Stimulated activated CD8-positive, alpha-beta memory T cell treated with anti-CD3 and anti-CD28 coated beads, Interleukin-12 subunit alpha, Interleukin-12 subunit beta, amount 100 ng/mL, for 4 hours (primary cell): ENCODE data around the gene VSTM1.
"Not testable (repeated sequence)": the region's sequence is repeated elsewhere in the genome, so short reads cannot be mapped to it uniquely, and the experiment has no call there.

ENCODE experiments used
- DNase-seq: peaks from one replicate; pipeline ENCODE4 v3.0.0-alpha.2; 2020; ENCODE audit warnings: low read depth

The VSTM1 gene, protein sequence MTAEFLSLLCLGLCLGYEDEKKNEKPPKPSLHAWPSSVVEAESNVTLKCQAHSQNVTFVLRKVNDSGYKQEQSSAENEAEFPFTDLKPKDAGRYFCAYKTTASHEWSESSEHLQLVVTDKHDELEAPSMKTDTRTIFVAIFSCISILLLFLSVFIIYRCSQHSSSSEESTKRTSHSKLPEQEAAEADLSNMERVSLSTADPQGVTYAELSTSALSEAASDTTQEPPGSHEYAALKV

DNA sequence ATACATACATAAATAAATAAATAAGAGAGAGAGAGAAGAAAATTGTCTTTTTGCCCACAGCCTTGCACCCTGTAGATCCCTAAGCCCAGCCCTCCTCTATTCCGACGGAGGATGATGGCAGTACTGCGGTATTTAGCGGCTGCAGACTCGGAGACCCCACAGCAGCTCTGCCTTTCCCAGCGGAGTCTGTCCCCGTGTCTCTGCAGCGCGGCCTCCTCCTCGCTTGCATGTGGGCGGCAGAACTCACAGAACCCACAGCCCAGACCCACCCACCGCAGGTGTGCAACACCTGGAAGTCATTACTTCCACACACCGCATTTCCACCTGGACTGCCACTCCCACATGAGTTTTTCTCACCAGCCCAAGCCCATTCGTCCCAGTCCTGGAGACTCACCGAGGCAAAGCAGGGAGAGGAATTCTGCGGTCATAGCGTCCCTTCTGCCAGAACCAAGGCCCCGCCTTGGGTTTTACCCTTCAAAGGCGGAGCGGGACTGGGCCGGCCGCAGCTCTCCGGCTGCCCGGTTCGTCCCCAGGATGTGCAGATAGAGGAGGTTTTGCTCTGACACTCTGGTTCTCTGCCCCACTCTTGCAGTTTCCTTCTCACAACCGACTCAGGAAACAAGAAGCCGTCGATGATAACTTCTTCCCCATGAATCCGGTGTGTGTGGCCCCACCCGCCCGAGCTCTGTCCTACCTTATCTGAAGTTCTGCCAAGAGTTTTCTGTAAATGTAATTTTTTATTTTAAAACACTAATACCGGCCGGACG lies at the start of gene VSTM1:
TSS of gene VSTM1 (minus strand) at position 548 of the 767 bp plus-strand sequence. CDS start at position 428, 120 bp downstream.
- no peak for DNase-seq

DNA sequence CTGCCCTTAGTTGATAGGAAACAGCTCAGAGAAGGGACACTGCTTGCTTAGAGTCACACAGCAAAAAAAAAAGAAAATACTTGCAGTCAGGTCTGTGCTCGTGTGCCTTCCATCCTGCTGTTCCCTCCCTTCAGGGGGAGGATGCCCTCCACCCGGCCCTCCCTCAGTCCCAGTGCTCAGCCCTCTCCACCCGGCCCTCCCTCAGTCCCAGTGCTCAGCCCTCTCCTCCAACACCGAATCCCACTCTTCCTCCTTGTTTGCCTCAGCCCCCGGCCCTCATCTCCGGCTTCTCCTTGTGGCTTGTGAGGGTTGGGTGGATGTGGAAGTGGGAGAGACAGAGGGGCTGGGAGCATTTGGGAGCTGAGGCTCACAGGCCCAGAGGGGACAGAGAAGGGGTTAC lies 46.0 kb upstream of the VSTM1 start:
- no peak for DNase-seq

DNA sequence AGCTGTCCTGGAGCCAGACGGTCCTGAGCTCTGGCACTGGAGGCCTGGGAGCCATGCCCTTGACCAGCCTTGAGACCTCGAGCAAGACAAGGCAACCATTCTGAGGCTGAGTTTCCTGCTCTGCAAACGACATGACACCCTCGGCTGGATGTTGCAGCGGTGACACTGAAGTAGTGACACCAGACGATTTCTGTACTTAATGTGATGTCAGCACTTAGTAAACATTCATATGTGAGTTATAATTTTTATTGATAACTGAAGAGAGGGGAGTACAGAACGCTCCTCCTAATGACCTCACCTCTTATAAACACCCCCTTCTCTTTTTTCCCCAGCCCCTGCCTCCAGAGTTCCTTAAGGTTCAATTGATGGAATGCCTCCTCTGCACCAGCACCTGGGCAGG lies 44.8 kb upstream of the VSTM1 start:
- DNase-seq, result no peak

DNA sequence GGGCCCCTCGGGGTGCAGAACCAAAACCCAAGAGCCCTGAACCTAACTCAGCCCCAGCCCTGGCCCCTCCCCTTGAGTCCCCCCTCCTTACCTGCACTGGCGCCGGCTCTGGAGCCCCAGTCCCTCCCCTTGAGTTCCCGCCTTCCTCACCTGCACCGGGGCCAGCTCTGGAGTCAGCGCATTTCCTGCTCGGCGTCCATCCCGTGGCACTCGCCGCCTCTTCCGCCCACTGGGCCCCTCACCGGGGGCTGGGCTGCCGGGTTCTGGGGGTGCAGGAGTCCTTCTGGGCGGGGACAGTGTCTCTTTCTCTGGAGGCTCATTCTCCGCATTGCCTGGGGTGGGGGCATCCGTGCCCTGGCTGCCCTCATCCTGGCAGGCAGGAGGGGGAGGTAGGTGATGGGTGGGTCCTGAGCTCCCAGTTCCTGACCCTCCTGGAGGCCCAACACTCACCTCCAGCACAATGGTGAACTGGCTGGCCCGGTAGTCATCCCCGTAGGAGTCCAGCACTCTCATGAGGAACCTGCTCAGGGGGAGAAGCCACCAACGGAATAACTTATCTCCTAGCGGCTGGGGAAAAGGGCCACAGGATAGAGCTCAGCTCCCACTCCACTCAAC lies 44.3 kb upstream of the VSTM1 start:
- no peak for DNase-seq

GRCh38 chr19:54106716-54107115 lies 43.0 kb upstream of the VSTM1 start:
- DNase-seq, result no peak

GRCh38 chr19:54105796-54106195 lies 42.1 kb upstream of the VSTM1 start:
- no peak for DNase-seq

DNA sequence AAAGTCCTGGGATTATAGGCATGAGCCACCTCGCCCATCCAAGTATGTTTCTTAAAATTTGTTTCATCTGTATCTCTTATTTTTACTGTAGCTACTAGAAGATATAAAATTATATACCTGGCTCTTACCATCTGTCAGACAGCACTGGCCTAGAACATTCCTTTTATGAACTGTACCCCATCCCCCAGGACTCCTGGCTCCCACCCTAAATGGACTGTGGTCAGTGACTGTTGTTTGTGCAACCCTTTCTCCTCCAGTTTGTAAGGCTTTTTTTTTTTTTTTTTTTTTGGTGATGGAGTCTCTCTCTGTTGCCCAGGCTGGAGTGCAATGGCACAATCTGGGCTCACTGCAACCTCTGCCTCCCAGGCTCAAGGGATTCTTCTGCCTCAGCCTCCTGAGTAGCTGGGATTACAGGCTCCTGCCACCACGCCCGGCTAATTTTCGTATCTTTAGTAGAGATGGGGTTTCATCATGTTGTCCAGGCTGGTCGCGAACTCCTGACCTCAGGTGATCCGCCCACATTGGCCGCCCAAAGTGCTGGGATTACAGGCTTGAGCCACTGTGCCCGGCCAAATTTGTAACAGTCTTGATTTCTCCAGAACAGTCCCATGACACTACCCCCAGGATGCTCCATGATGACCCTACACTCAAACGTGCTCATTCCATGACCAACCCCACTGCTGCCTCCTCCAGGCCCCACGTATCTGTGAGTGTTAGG lies 41.5 kb upstream of the VSTM1 start:
- DNase-seq, result no peak

DNA sequence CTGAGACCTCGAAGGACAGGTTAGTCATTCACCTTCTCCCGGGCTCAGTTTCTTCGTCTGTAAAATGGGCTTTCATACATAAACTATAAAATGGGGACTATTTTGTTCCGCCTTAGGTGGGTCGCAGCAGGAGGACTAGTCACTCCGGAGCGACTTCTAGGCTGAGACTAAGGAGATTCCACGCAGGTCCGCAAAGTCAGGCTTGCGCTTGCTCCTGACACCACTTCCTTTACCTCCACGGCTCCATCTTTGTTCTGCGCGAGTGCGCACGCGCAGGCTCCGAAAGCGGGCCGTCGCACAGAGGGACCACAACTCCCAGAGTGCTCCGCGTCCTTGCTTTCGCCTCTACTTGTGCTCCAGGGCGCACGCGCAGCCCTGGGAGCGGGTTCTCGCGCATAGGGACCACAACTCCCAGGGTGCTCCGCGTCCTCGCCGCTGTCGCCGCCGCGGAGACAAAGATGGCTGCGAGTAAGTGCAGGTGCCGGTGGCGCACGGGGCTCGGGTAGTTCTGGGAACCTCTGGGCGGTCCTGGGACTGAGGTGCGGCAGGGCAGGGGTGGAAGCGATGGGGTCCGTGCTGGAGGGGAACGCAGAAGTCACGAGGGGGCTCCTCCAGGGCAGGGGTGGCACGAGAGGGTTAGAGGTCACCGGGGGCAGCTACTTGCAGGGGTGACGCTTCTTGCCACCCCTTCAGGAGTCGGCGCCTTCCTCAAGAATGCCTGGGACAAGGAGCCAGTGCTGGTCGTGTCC lies 38.9 kb upstream of the VSTM1 start, which contains the start of gene NDUFA3:
TSS of gene NDUFA3 (plus strand) at position 435 of the 749 bp plus-strand sequence. CDS start at position 459, 24 bp downstream.
- DNase-seq, result peak; percentile 97

DNA sequence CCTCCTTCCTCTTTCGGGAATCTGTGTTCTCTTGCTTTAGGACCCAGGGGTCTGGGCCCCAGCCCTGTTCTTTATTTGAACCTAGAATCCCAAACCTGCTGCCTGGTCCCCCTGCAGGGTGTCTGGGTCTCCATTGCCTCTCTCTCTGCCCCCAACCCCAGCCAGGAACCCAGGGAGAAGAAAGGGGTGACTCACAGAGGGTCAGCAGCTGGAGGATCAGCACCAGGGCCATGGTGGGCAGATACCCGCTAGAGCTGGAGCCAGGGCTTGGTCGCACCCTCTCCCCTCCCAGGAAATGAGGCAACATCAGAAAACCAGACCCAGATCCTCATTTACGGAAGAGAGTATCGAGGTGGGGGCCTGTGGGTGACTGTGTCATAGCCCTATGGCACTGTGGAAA lies 36.9 kb upstream of the VSTM1 start, which contains the start of gene OSCAR:
TSS of gene OSCAR (minus strand) at position 243 of the 400 bp plus-strand sequence. CDS start at position 232, 11 bp downstream.
- DNase-seq, result no peak

- not testable (repeated sequence) for DNase-seq
Measured at GRCh38 chr19:54099903-54100255, 36.2 kb upstream of the VSTM1 start.

GRCh38 chr19:54099190-54099902 lies 35.6 kb upstream of the VSTM1 start:
- DNase-seq, result no peak

GRCh38 chr19:54096617-54097106 lies 33.0 kb upstream of the VSTM1 start:
- peak; percentile 9 for DNase-seq

- DNase-seq, result peak; percentile 40
Measured at GRCh38 chr19:54095859-54096616, 32.3 kb upstream of the VSTM1 start.

- DNase-seq, result no peak
Measured at GRCh38 chr19:54095136-54095858, 31.6 kb upstream of the VSTM1 start.

DNA sequence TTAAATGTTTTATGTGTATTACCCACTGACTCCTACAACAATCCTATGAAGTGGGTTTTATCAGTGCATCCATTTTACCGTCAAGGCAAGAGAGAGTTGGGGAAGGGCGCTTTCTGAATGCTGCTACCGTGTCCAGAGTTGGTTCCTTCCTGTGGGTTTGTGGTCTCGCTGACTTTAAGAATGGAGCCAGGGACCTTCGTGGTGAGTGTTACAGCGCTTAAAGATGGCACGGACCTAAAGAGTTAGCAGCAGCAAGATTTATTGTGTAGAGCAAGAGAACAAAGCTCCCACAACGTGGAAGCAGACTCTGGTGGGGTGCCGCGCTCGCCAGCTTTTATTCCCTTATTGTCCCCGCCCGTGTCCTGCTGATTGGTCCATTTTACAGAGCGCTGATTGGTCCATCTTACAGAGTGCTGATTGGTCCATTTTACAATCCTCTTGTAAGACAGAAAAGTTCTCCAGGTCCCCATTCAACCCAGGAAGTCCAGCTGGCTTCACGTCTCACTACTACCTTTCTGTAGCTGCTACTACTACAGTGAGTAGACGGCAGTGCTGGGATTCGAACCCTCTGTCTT lies 30.8 kb upstream of the VSTM1 start:
- DNase-seq, result no peak

- no peak for DNase-seq
Measured at GRCh38 chr19:54084410-54084809, 20.7 kb upstream of the VSTM1 start.

- no peak for DNase-seq
Measured at GRCh38 chr19:54081032-54081431, 17.3 kb upstream of the VSTM1 start, which contains the start of gene TARM1. Gene TARM1 (minus strand): TSS chr19:54081365. CDS start chr19:54081340, 25 bp downstream.

- DNase-seq, result no peak
Measured at GRCh38 chr19:54077334-54077733, 13.6 kb upstream of the VSTM1 start.

GRCh38 chr19:54074851-54075250 lies 11.2 kb upstream of the VSTM1 start:
- DNase-seq, result no peak
